Measurements from ENCODE around the gene ARID3C.

Gene ARID3C

GRCh38 chr9:34627716-34628655, 880 bp downstream of the ARID3C start:
- DNase-seq (ENCODE audit: low read depth), result no peak

- no peak for DNase-seq (ENCODE audit: low read depth)
Measured at GRCh38 chr9:34625186-34625486, 3.7 kb downstream of the ARID3C start.

GRCh38 chr9:34624475-34625185, 4.2 kb downstream of the ARID3C start:
- DNase-seq (ENCODE audit: low read depth), result no peak

- no peak for DNase-seq (ENCODE audit: low read depth)
Measured at GRCh38 chr9:34623374-34624235, 5.3 kb downstream of the ARID3C start.

GRCh38 chr9:34620061-34620994, 8.5 kb downstream of the ARID3C start, which contains the start of gene DCTN3:
Gene DCTN3 (minus strand): TSS chr9:34620495. CDS start chr9:34620464, 31 bp downstream.
- DNase-seq (ENCODE audit: low read depth), result peak; percentile 90

GRCh38 chr9:34615132-34615531, 13.7 kb downstream of the ARID3C start:
- DNase-seq (ENCODE audit: low read depth), result no peak

- DNase-seq (ENCODE audit: low read depth), result peak; percentile 43
Measured at GRCh38 chr9:34612788-34613390, 16.0 kb downstream of the ARID3C start.

- peak; percentile 74 for DNase-seq (ENCODE audit: low read depth)
Measured at GRCh38 chr9:34611811-34612787, 16.8 kb downstream of the ARID3C start, which contains the start of gene RPP25L. Gene RPP25L (minus strand): TSS chr9:34612097. CDS start chr9:34611296, 801 bp downstream.

- DNase-seq (ENCODE audit: low read depth), result no peak
Measured at GRCh38 chr9:34611251-34611810, 17.5 kb downstream of the ARID3C start.

GRCh38 chr9:34610434-34611206, 18.2 kb downstream of the ARID3C start:
- DNase-seq (ENCODE audit: low read depth), result no peak

- no peak for DNase-seq (ENCODE audit: low read depth)
Measured at GRCh38 chr9:34607331-34607730, 21.5 kb downstream of the ARID3C start.

- DNase-seq (ENCODE audit: low read depth), result no peak
Measured at GRCh38 chr9:34606905-34607304, 22.0 kb downstream of the ARID3C start.

GRCh38 chr9:34606190-34606589, 22.7 kb downstream of the ARID3C start:
- DNase-seq (ENCODE audit: low read depth), result no peak

- no peak for DNase-seq (ENCODE audit: low read depth)
Measured at GRCh38 chr9:34603610-34604231, 25.1 kb downstream of the ARID3C start.

- no peak for DNase-seq (ENCODE audit: low read depth)
Measured at GRCh38 chr9:34601937-34602573, 26.8 kb downstream of the ARID3C start.

- DNase-seq (ENCODE audit: low read depth), result no peak
Measured at GRCh38 chr9:34600908-34601307, 28.0 kb downstream of the ARID3C start.

GRCh38 chr9:34599546-34599945, 29.3 kb downstream of the ARID3C start:
- no peak for DNase-seq (ENCODE audit: low read depth)
